Measurements from ENCODE around the gene SPINK1.
"Not testable (repeated sequence)": the region's sequence is repeated elsewhere in the genome, so short reads cannot be mapped to it uniquely, and the experiment has no call there.

Gene SPINK1

DNA sequence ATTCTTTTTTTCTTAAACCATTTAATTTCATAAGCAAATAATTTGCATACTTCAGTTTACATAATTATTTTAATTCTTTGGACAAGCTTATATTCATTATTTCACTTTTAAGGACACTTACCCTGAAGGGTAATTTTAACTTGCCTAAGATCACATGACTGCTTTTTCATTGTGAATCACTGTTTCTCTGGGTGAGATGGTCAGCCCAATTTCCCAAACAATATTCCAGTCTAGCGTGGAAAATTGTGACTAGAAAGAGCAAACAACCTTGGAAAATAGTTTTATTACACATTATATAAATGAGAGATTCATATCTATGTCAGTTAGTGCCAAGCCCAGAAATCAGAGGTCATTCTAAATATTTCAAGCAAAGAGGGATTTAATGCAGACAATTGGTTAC, 27.5 kb downstream of the SPINK1 start:
- DNase-seq: no peak

- DNase-seq: not testable (repeated sequence)
These were observed 28.3 kb downstream of the SPINK1 start for GRCh38 chr5:147803161-147803560.

- DNase-seq: no peak
These were observed 30.0 kb downstream of the SPINK1 start for GRCh38 chr5:147801461-147801860.

- no peak for DNase-seq
These were observed 31.0 kb downstream of the SPINK1 start for GRCh38 chr5:147800491-147800890.

DNA sequence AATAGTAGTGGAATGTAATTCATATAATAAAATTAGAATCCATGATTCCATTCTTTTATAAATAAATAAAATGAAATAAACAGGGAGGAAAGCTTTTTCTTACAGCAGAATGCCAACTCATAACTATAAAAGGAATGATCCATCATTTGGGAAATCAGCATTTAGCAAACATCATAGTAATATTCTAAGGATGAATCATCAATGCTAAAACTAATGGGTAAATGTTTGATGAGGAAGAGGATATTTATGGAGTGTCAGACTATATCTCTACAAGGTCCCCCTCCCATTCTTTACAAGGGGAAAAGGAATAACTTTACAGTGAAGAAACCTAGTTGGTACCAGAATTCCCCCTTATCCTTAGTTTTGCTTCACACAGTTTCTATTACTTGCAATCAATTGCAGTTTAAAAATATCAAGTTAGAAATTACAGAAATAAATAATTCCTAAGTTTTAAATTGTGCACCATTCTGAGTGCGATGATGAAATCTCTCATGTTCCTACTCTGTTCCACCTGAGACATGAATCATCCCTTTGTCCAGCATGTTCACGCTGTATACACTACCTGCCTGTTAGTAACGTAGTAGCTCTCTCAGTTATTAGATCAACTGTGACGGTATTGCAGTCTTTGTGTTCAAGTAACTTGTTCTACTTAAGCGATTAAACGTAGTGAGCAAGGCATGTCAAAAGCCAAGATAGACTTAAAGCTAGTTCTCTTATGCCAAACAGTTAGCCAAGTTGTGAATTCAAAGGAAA, 34.7 kb downstream of the SPINK1 start:
- DNase-seq: peak in 1 of 3 experiments; percentile 17

- DNase-seq: peak in 1 of 3 experiments; percentile 25
These were observed 40.3 kb downstream of the SPINK1 start for GRCh38 chr5:147791181-147791580.

GRCh38 chr5:147789820-147790219, 41.7 kb downstream of the SPINK1 start:
- no peak for DNase-seq

- DNase-seq: no peak
These were observed 43.4 kb downstream of the SPINK1 start for GRCh38 chr5:147788023-147788422.

- DNase-seq: no peak
These were observed 45.3 kb downstream of the SPINK1 start for GRCh38 chr5:147786142-147786541.

DNA sequence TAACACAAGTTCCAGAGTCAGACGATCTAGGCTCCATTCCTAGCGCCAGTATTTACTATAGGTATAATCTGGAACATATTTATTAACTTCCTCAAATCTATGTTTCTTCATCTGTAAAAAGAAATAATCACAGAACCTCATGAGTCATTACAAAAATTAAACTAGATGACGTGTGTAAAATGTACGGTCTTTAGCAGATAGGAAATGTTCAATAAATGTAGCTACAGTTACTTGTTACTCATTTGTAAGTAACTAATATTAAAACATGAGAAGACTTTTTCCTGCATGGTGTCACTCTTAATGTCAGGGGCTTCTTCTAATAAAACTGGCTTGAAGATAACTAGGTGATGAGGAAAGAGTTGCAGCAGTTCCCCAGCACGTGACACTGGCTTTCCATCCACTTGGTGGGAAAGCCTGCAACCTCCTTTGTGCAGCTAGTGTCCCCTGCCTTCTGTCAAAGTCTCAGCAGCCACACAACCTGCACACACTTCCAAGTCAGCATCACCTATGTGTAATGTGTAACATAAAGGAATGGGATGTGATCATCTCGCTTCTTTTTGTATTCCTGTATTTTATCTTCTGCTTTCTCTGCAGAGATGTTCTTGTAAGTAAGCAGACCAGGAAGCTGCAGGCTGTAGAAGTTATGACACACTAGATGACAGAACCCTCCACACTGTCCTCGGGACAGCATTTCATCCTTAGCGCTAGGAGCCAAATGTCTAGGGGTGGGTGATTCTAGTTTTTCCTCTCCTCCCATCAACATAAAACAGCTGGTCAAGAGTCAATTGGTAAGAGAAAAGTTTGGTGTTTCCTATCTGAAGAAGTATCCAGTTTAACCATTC, 47.1 kb downstream of the SPINK1 start:
- no peak for DNase-seq

DNA sequence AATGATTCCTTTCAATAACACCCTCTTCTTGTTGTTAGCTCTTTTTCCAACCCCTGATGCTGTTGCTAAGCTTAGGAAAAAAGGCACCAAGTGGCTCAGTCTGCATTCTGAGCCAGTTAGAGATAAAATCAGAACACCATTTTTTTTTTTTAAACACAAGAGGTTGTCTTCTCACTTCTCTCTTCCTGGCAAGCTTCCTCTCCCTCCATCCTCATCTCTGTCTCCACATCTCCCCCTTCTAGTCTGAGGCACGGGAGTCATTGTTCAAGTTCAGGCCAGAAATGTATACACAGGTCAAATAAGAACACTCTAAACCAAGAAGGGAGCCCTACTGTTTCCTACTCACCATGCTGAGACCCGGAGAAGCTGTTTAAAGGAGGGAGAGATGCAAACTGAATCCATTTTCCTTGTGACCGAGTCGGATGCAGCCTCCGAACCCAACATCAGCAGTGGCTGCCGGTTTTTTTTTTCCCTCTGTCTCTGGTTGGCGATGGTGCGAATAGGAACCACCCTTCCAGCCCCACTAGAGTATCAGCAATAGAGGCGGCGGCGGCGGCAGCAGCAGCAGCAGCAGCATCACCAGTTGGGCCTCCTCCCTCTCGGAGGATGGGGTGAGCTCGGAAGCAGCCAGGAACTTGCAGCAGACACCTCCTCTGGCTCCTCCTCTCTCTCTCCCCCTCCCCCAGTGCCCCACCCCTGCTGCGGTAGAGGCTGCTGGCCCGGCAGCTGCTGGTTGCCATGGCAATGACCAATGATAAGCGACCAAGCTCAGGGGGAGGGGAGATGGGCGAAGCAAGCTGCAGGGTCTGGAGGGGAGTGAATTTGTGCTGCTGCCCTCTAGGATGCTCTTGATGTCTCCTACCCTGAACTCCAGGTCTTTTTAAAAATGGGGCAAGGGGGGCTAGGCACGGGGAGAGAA, 49.1 kb downstream of the SPINK1 start, which contains the start of gene JAKMIP2:
Gene JAKMIP2 (minus strand): TSS at position 619 of the 919 bp plus-strand sequence. CDS start 110,922 bp downstream, outside the sequence.
- DNase-seq: peak; percentile 91 to 97 (median 95)

- peak in 1 of 3 experiments; percentile 42 for DNase-seq
These were observed 50.4 kb downstream of the SPINK1 start for GRCh38 chr5:147780924-147781573.

GRCh38 chr5:147779694-147780093, 51.8 kb downstream of the SPINK1 start:
- no peak for DNase-seq

DNA sequence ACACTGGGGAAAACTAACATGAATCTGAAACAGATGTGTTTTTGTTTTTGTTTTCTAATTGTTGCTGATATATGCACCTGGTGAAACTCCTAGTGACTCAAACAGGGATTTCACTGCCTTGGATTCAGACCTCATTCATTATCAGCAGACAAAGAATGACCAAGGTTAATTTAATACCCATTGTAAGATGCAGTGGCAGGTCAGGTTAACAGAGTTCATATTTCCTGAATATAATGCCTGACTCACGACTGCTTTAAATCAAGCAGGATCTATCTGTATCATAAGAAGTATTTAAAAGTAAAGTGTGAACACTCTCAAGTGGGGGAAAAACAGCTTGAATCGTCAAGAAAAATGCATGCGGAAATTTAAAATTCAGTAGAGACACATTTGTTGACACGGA, 54.5 kb downstream of the SPINK1 start:
- DNase-seq: no peak
